HepG2 (cell line): ENCODE results near the gene TSC22D4. TPM values are rescaled to one million over a fixed set of nuclear protein-coding genes. Genes with fewer than 3 reads are reported as not detected.

Experiments used
- HDAC1 ChIP-seq: sonication (generic); formaldehyde crosslinking; IDR thresholded peaks from 2 replicates; pipeline ENCODE4 v1.5.1; 2020; ENCODE audit warnings: mild to moderate bottlenecking, missing genetic modification reagents
- HMGXB4 ChIP-seq, 2 experiments: sonication (generic) in 1 of 2; formaldehyde crosslinking in 1 of 2; IDR thresholded peaks; 2 replicates each; pipeline versions ENCODE4 v1.4.0 to v1.6.1; 2018 to 2020; ENCODE audit warnings: missing genetic modification reagents in 2 of 2, borderline replicate concordance in 1 of 2, low read depth in 1 of 2, mild to moderate bottlenecking in 1 of 2, missing biosample characterization in 1 of 2
- HNRNPL ChIP-seq: fragments of 200-400 bp; formaldehyde crosslinking; IDR thresholded peaks from 2 replicates; pipeline ENCODE4 v1.6.1; 2017; ENCODE audit warnings: mild to moderate bottlenecking, low read depth, low read length
- IRF9 ChIP-seq: sonication (generic); formaldehyde crosslinking; IDR thresholded peaks from 2 replicates; pipeline ENCODE4 v1.8.0; 2022; ENCODE audit warnings: missing genetic modification reagents, mild to moderate bottlenecking, borderline replicate concordance
- KLF11 ChIP-seq: IDR thresholded peaks from 2 replicates; pipeline ENCODE4 v1.6.1; 2016; ENCODE audit warnings: missing compliant biosample characterization
- NR2F2 ChIP-seq: IDR thresholded peaks from 2 replicates; pipeline ENCODE4 v1.6.1; 2012; ENCODE audit warnings: low read depth, inconsistent platforms, borderline replicate concordance
- RBM22 ChIP-seq: fragments of 200-400 bp; formaldehyde crosslinking; optimal IDR thresholded peaks from 2 replicates; pipeline ENCODE3; 2017; ENCODE audit warnings: mild to moderate bottlenecking, low read length, moderate library complexity
- REST ChIP-seq, 2 experiments: IDR thresholded peaks; 2 replicates each; pipeline ENCODE4 v1.6.1; 2011 to 2012; ENCODE audit warnings: low read length in 2 of 2, borderline replicate concordance in 1 of 2, low read depth in 1 of 2, mild to moderate bottlenecking in 1 of 2, moderate library complexity in 1 of 2
- SKI ChIP-seq: fragments of 450-650 bp; IDR thresholded peaks from one replicate; pipeline ENCODE4 v1.6.1; 2018; ENCODE audit warnings: mild to moderate bottlenecking; ENCODE audit not compliant: partially characterized antibody
- TFDP2 ChIP-seq: sonication (generic); formaldehyde crosslinking; IDR thresholded peaks from 2 replicates; pipeline ENCODE4 v1.4.0; 2020; ENCODE audit warnings: missing genetic modification reagents
- TIGD3 ChIP-seq: sonication (generic); formaldehyde crosslinking; IDR thresholded peaks from 2 replicates; pipeline ENCODE4 v1.5.1; 2020; ENCODE audit warnings: mild to moderate bottlenecking, missing genetic modification reagents, borderline replicate concordance
- TP53 ChIP-seq: sonication (generic); formaldehyde crosslinking; conservative IDR thresholded peaks from 2 replicates; pipeline ENCODE4 v1.4.0; 2020; ENCODE audit warnings: missing genetic modification reagents
- YEATS4 ChIP-seq: sonication (generic); formaldehyde crosslinking; IDR thresholded peaks from 2 replicates; pipeline ENCODE4 v1.4.0; 2020; ENCODE audit warnings: missing genetic modification reagents, borderline replicate concordance
- ZNF430 ChIP-seq: sonication (generic); formaldehyde crosslinking; IDR thresholded peaks from 2 replicates; pipeline ENCODE4 v1.9.0; 2021; ENCODE audit warnings: mild to moderate bottlenecking, missing genetic modification reagents
- ZNF460 ChIP-seq: sonication (generic); formaldehyde crosslinking; IDR thresholded peaks from 2 replicates; pipeline ENCODE4 v1.5.1; 2020; ENCODE audit warnings: missing genetic modification reagents, mild to moderate bottlenecking, borderline replicate concordance
- ZNF546 ChIP-seq: sonication (generic); formaldehyde crosslinking; conservative IDR thresholded peaks from 2 replicates; pipeline ENCODE4 v1.8.1; 2023; ENCODE audit warnings: mild to moderate bottlenecking, missing genetic modification reagents
- ZNF7 ChIP-seq: IDR thresholded peaks from 2 replicates; pipeline ENCODE4 v1.6.1; 2016; ENCODE audit warnings: missing biosample characterization, missing genetic modification reagents
- ZSCAN22 ChIP-seq: sonication (generic); formaldehyde crosslinking; IDR thresholded peaks from 2 replicates; pipeline ENCODE4 v1.4.0; 2020; ENCODE audit warnings: mild to moderate bottlenecking, missing genetic modification reagents
- ZSCAN9 ChIP-seq: IDR thresholded peaks from 2 replicates; pipeline ENCODE4 v1.6.1; 2016; ENCODE audit warnings: borderline replicate concordance
- polyA plus RNA-seq, 8 experiments: library from polyadenylated mRNA; depleted of rRNA in 3 of 8; stranded (reverse) in 7 of 8; unstranded in 1 of 8; fragments of >200 nt; fragmentation: Illumina TruSeq in 4 of 8; extraction: Trizol in 4 of 8; gene quantifications; 2 replicates each; pipeline versions ENCODE4 v1.2.1 to v1.2.3, GENCODE V29; 2011 to 2016; ENCODE audit warnings: low read depth in 4 of 8, missing spikeins in 1 of 8, mixed read lengths in 1 of 8; ENCODE audit not compliant: insufficient read depth in 1 of 8
- total RNA-seq, 5 experiments: library from RNA; depleted of rRNA; stranded (reverse); fragments of >200 nt; fragmentation: Illumina TruSeq; extraction: Trizol; gene quantifications; 2 replicates each; pipeline ENCODE4 v1.2.3, GENCODE V29; 2016; ENCODE audit warnings: low read depth in 1 of 5

Gene TSC22D4
- total and polyA plus RNA-seq, 2 of the 13 experiments (the other 11 are each of a cell fraction or from before 2014, with no cell fraction given), result 7.7 to 8.7 TPM

- peak; percentile 93 for TF ChIP-seq TFDP2 (CRISPR knock-in tag)
- no peak; the same call in none of the 2 replicates for TF ChIP-seq ZSCAN9
- peak; percentile 4; the same call in 1 of the 2 replicates for TF ChIP-seq HDAC1 (CRISPR knock-in tag)
- no peak for TF ChIP-seq HNRNPL
- no peak; a peak in 1 of 4 replicates for TF ChIP-seq HMGXB4 (CRISPR knock-in tag; IDR thresholded peaks at IDR 0.05; ENCODE audit: borderline replicate concordance in 1 of 2, low read depth in 1 of 2)
- no peak for TF ChIP-seq ZNF546 (CRISPR knock-in tag)
- no peak; the same call in 1 of the 2 replicates for TF ChIP-seq ZSCAN22 (CRISPR knock-in tag)
- TF ChIP-seq NR2F2, result no peak
- TF ChIP-seq ZNF430 (CRISPR knock-in tag), result 0 out of 2 replicates have a peak, but pooled peaks have one; percentile 27
- 0 out of 2 replicates have a peak, but pooled peaks have one; percentile 9 for TF ChIP-seq ZNF7
- TF ChIP-seq ZNF460 (CRISPR knock-in tag), result no peak
- no peak for TF ChIP-seq TP53 (CRISPR knock-in tag)
- TF ChIP-seq IRF9 (CRISPR knock-in tag), result peak; percentile 61; the same call in 1 of the 2 replicates
- no peak for TF ChIP-seq TIGD3 (CRISPR knock-in tag)
- peak; percentile 23; the same call in 1 of the 2 replicates for TF ChIP-seq KLF11 (CRISPR knock-in tag)
- TF ChIP-seq YEATS4 (CRISPR knock-in tag), result peak; percentile 33; the same call in 1 of the 2 replicates
- no peak for TF ChIP-seq SKI
- TF ChIP-seq RBM22, result no peak
- TF ChIP-seq REST (IDR thresholded peaks at IDR 0.05; ENCODE audit: borderline replicate concordance in 1 of 2, low read depth in 1 of 2, low read length in 2 of 2), result 0 out of 4 replicates have a peak, but pooled peaks of 1 of the 2 experiments have one; percentile 39
Measured at GRCh38 chr7:100428967-100429636, 49.9 kb downstream of the TSC22D4 start (continued).
